Erythroblast (primary cell): Measurements from ENCODE around the gene RNF213.

Experiments
- GATA1 ChIP-seq: IDR thresholded peaks from 2 replicates; pipeline ENCODE4 v1.6.1; 2011; ENCODE audit warnings: low read depth, mild to moderate bottlenecking, control low read depth, low read length, moderate library complexity
- POLR2A ChIP-seq: IDR thresholded peaks from 2 replicates; pipeline ENCODE4 v1.6.1; 2011; ENCODE audit warnings: mild to moderate bottlenecking, low read length

DNA sequence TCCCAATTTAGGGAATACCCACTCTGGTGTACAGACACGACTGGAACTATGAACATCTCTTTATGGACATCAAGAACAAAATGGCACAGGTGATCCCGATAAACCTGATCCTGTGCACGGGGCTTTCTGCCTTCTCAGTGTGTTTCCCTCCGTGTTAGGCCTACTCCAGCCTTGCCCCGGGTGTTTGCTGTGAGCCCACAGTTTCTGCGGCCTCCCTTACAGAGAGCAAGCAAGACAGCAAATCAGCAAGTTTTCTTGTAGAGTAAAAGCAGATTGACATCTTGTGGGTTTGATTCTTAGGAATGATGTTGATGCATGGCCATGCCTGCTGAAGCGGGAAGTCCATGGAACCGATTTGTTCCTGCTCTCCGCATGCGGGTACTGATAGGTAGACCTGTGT, 127.9 kb downstream of the RNF213 start:
- TF ChIP-seq POLR2A: no peak
- TF ChIP-seq GATA1: no peak
